B cell (primary cell): ENCODE measurements around the gene LBH.

ENCODE experiments used
- EZH2 ChIP-seq: IDR thresholded peaks from 2 replicates; pipeline ENCODE4 v1.6.1; 2012; ENCODE audit warnings: borderline replicate concordance, low read depth, mild to moderate bottlenecking, moderate library complexity, low read length; ENCODE audit not compliant: insufficient read depth, poor library complexity, severe bottlenecking
- TF ChIP-seq, protein P1 (sequence below): fragments of 200-600 bp; IDR thresholded peaks from one replicate; pipeline ENCODE4 v1.8.0; 2022; ENCODE audit warnings: antibody characterized with exemption, mild to moderate bottlenecking

DNA sequence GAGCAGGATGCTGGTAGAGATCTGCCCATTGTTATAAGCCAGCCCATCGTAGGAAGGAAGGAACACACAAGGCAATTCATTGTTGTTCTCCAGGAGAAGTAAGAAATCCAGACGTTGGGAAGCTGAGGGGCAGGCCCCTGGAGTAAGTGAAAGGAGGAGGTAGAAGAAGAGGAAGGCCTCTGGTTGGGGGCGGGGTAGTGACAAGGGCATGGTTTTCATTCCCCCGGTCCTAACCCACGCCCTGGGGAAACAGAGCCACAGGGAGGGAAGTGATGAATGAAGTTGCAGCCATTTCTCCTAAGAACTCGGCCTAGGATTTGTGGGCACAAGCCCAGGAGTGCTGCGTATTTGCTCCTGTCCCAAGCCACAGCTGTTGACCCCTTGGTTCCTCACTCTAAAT is 18.0 kb downstream of the LBH start:
- TF ChIP-seq, protein P1, sequence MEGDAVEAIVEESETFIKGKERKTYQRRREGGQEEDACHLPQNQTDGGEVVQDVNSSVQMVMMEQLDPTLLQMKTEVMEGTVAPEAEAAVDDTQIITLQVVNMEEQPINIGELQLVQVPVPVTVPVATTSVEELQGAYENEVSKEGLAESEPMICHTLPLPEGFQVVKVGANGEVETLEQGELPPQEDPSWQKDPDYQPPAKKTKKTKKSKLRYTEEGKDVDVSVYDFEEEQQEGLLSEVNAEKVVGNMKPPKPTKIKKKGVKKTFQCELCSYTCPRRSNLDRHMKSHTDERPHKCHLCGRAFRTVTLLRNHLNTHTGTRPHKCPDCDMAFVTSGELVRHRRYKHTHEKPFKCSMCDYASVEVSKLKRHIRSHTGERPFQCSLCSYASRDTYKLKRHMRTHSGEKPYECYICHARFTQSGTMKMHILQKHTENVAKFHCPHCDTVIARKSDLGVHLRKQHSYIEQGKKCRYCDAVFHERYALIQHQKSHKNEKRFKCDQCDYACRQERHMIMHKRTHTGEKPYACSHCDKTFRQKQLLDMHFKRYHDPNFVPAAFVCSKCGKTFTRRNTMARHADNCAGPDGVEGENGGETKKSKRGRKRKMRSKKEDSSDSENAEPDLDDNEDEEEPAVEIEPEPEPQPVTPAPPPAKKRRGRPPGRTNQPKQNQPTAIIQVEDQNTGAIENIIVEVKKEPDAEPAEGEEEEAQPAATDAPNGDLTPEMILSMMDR, result no peak
- no peak for TF ChIP-seq EZH2
